ENCODE results near the gene WT1.

DNA sequence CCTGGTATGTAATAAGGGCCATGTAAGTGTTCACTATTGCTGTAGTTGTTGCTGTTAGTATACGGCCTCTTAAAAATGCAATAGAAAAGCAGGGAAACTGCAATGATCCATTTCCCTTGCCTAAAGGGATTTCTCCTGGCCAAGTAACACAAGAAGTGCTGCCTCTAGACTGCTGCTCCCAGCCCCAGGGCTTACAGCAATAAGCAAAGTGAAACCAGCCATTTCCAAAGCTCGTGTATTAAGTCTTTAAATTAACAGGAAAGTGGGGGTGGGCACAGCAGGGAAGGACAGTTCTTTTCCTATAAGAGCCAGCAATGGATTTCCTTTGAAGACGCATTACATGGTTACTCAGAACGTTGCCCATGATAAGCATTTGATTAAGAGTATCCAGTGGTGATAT lies 36.9 kb upstream of the WT1 start:
- TF ChIP-seq TCF12 (IDR thresholded peaks at IDR 0.05; ENCODE audit: low read depth) (no peak), EP300 (IDR thresholded peaks at IDR 0.05; ENCODE audit: borderline replicate concordance) (no peak), ZBTB7A (IDR thresholded peaks at IDR 0.05; ENCODE audit: low read depth) (no peak), YY1 (IDR thresholded peaks at IDR 0.05; ENCODE audit: low read depth) (no peak), CREB1 (IDR thresholded peaks at IDR 0.05; ENCODE audit: low read depth) (no peak), FOXM1 (IDR thresholded peaks at IDR 0.05; ENCODE audit: borderline replicate concordance, low read depth) (no peak)
- TF ChIP-seq, protein P1, sequence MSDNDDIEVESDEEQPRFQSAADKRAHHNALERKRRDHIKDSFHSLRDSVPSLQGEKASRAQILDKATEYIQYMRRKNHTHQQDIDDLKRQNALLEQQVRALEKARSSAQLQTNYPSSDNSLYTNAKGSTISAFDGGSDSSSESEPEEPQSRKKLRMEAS (IDR thresholded peaks at IDR 0.05) = no peak
- TF ChIP-seq, protein P2, sequence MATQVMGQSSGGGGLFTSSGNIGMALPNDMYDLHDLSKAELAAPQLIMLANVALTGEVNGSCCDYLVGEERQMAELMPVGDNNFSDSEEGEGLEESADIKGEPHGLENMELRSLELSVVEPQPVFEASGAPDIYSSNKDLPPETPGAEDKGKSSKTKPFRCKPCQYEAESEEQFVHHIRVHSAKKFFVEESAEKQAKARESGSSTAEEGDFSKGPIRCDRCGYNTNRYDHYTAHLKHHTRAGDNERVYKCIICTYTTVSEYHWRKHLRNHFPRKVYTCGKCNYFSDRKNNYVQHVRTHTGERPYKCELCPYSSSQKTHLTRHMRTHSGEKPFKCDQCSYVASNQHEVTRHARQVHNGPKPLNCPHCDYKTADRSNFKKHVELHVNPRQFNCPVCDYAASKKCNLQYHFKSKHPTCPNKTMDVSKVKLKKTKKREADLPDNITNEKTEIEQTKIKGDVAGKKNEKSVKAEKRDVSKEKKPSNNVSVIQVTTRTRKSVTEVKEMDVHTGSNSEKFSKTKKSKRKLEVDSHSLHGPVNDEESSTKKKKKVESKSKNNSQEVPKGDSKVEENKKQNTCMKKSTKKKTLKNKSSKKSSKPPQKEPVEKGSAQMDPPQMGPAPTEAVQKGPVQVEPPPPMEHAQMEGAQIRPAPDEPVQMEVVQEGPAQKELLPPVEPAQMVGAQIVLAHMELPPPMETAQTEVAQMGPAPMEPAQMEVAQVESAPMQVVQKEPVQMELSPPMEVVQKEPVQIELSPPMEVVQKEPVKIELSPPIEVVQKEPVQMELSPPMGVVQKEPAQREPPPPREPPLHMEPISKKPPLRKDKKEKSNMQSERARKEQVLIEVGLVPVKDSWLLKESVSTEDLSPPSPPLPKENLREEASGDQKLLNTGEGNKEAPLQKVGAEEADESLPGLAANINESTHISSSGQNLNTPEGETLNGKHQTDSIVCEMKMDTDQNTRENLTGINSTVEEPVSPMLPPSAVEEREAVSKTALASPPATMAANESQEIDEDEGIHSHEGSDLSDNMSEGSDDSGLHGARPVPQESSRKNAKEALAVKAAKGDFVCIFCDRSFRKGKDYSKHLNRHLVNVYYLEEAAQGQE (IDR thresholded peaks at IDR 0.05; ENCODE audit: low read depth) = no peak
